HepG2 (cell line): ENCODE data around the gene WDHD1.

Experiments used
- CBFB ChIP-seq: sonication (generic); formaldehyde crosslinking; IDR thresholded peaks from 2 replicates; pipeline ENCODE4 v1.4.0; 2020; ENCODE audit warnings: missing genetic modification reagents
- FOXM1 ChIP-seq: sonication (generic); formaldehyde crosslinking; IDR thresholded peaks from 2 replicates; pipeline ENCODE4 v1.5.0; 2020; ENCODE audit warnings: missing genetic modification reagents
- NONO ChIP-seq, 2 experiments: fragments of 450-650 bp in 1 of 2; sonication (generic) in 1 of 2; formaldehyde crosslinking in 1 of 2; IDR thresholded peaks in 1 of 2; conservative IDR thresholded peaks in 1 of 2; 2 replicates each; pipeline versions ENCODE4 v1.6.1 to v1.8.0; 2017 to 2022; ENCODE audit warnings: mild to moderate bottlenecking in 1 of 2, missing genetic modification reagents in 1 of 2, moderate library complexity in 1 of 2
- NR1H2 ChIP-seq: sonication (generic); formaldehyde crosslinking; IDR thresholded peaks from 2 replicates; pipeline ENCODE4 v1.8.1; 2022; ENCODE audit warnings: low read depth, missing genetic modification reagents, borderline replicate concordance
- PITX1 ChIP-seq: sonication (generic); formaldehyde crosslinking; IDR thresholded peaks from 2 replicates; pipeline ENCODE4 v1.5.1; 2020; ENCODE audit warnings: mild to moderate bottlenecking, missing genetic modification reagents
- SMARCC2 ChIP-seq: fragments of 450-650 bp; IDR thresholded peaks from 2 replicates; pipeline ENCODE4 v1.6.1; 2017; ENCODE audit warnings: antibody characterized with exemption, mild to moderate bottlenecking
- SRSF9 ChIP-seq: fragments of 200-400 bp; formaldehyde crosslinking; IDR thresholded peaks from 2 replicates; pipeline ENCODE4 v1.6.1; 2018; ENCODE audit warnings: borderline replicate concordance, mild to moderate bottlenecking, low read depth, low read length; ENCODE audit not compliant: insufficient read depth, poor library complexity, severe bottlenecking
- TCF12 ChIP-seq, 2 experiments: fragments of 450-650 bp in 1 of 2; sonication (generic) in 1 of 2; formaldehyde crosslinking in 1 of 2; IDR thresholded peaks; 2 replicates each; pipeline versions ENCODE4 v1.6.1 to v1.8.0; 2017 to 2022; ENCODE audit warnings: antibody characterized with exemption in 1 of 2, mild to moderate bottlenecking in 1 of 2, missing genetic modification reagents in 1 of 2, moderate library complexity in 1 of 2
- XBP1 ChIP-seq: sonication (generic); formaldehyde crosslinking; IDR thresholded peaks from 2 replicates; pipeline ENCODE4 v1.5.0; 2020; ENCODE audit warnings: missing genetic modification reagents
- YY1 ChIP-seq: IDR thresholded peaks from 2 replicates; pipeline ENCODE4 v1.6.1; 2011; ENCODE audit warnings: low read length, low read depth, moderate library complexity, mild to moderate bottlenecking; ENCODE audit not compliant: insufficient read depth, insufficient replicate concordance
- ZFP90 ChIP-seq: sonication (generic); formaldehyde crosslinking; IDR thresholded peaks from 2 replicates; pipeline ENCODE4 v1.8.0; 2022; ENCODE audit warnings: missing genetic modification reagents, mild to moderate bottlenecking, inconsistent platforms, borderline replicate concordance
- ZNF260 ChIP-seq: sonication (generic); formaldehyde crosslinking; IDR thresholded peaks from 2 replicates; pipeline ENCODE4 v1.4.0; 2020; ENCODE audit warnings: missing genetic modification reagents, low read depth, mild to moderate bottlenecking, borderline replicate concordance
- TF ChIP-seq, protein P1 (sequence below): IDR thresholded peaks from 2 replicates; pipeline ENCODE4 v1.6.1; 2016
- TF ChIP-seq, protein P2 (sequence below): sonication (generic); formaldehyde crosslinking; IDR thresholded peaks from 2 replicates; pipeline ENCODE4 v1.5.0; 2020; ENCODE audit warnings: mild to moderate bottlenecking, missing genetic modification reagents, moderate library complexity

DNA sequence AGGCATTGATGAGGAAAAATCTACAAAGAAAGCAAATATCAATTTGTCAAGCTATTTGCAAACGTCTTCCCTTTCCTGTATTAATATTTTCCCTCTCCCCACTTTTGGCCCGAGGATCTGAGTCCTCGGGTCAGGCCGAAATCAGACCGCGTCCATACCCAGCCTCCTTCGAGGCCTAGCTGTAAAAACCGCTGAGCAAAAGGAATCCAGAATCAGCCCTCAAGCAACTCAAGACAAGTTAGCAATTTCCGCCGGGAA, 24.2 kb upstream of the WDHD1 start:
- TF ChIP-seq, protein P1, sequence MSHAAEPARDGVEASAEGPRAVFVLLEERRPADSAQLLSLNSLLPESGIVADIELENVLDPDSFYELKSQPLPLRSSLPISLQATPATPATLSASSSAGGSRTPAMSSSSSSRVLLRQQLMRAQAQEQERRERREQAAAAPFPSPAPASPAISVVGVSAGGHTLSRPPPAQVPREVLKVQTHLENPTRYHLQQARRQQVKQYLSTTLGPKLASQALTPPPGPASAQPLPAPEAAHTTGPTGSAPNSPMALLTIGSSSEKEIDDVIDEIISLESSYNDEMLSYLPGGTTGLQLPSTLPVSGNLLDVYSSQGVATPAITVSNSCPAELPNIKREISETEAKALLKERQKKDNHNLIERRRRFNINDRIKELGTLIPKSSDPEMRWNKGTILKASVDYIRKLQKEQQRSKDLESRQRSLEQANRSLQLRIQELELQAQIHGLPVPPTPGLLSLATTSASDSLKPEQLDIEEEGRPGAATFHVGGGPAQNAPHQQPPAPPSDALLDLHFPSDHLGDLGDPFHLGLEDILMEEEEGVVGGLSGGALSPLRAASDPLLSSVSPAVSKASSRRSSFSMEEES (CRISPR knock-in tag): no peak
- no peak for TF ChIP-seq PITX1 (CRISPR knock-in tag)
- TF ChIP-seq NONO (IDR thresholded peaks at IDR 0.05): no peak
- no peak for TF ChIP-seq NONO (CRISPR knock-in tag; conservative IDR thresholded peaks at IDR 0.05)
- TF ChIP-seq XBP1: no peak
- no peak for TF ChIP-seq TCF12 (IDR thresholded peaks at IDR 0.05)
- no peak for TF ChIP-seq TCF12 (CRISPR knock-in tag; IDR thresholded peaks at IDR 0.05)
- no peak for TF ChIP-seq ZNF260
- no peak for TF ChIP-seq CBFB (CRISPR knock-in tag)
- TF ChIP-seq, protein P2, sequence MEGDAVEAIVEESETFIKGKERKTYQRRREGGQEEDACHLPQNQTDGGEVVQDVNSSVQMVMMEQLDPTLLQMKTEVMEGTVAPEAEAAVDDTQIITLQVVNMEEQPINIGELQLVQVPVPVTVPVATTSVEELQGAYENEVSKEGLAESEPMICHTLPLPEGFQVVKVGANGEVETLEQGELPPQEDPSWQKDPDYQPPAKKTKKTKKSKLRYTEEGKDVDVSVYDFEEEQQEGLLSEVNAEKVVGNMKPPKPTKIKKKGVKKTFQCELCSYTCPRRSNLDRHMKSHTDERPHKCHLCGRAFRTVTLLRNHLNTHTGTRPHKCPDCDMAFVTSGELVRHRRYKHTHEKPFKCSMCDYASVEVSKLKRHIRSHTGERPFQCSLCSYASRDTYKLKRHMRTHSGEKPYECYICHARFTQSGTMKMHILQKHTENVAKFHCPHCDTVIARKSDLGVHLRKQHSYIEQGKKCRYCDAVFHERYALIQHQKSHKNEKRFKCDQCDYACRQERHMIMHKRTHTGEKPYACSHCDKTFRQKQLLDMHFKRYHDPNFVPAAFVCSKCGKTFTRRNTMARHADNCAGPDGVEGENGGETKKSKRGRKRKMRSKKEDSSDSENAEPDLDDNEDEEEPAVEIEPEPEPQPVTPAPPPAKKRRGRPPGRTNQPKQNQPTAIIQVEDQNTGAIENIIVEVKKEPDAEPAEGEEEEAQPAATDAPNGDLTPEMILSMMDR: no peak
- TF ChIP-seq NR1H2: no peak
- TF ChIP-seq ZFP90 (CRISPR knock-in tag): no peak
- TF ChIP-seq SRSF9: no peak
- no peak for TF ChIP-seq YY1
- no peak for TF ChIP-seq FOXM1 (CRISPR knock-in tag)
- no peak for TF ChIP-seq SMARCC2
